Astrocyte (in vitro differentiated cells and primary cell): ENCODE results near the gene CC2D1B. TPM values are rescaled to one million over a fixed set of nuclear protein-coding genes. Genes with fewer than 3 reads are reported as not detected.

Source experiments
- DNase-seq: peaks from one replicate; pipeline ENCODE4 v3.0.0-alpha.2; 2010; ENCODE audit warnings: low read depth
- FAIRE-seq: peaks from 2 replicates; lab custom pipeline; 2011; peaks lifted over from hg19 to GRCh38; lab: Jason Lieb, UNC
- H2AFZ ChIP-seq: 2 replicates; pipeline ENCODE4 v1.6.0; 2012; ENCODE audit warnings: low read depth, low read length, inconsistent platforms
- H3K27ac ChIP-seq: 2 replicates; pipeline ENCODE4 v1.5.1; 2011; ENCODE audit warnings: low read depth, low read length, inconsistent platforms
- H3K27me3 ChIP-seq: 2 replicates; pipeline ENCODE4 v1.6.0; 2011; ENCODE audit warnings: low read length, inconsistent platforms; ENCODE audit not compliant: insufficient read depth
- H3K36me3 ChIP-seq: 2 replicates; pipeline ENCODE4 v1.5.1; 2011; ENCODE audit warnings: low read length, inconsistent platforms; ENCODE audit not compliant: insufficient read depth
- H3K4me1 ChIP-seq: 2 replicates; pipeline ENCODE4 v1.5.1; 2011; ENCODE audit warnings: low read length, inconsistent platforms; ENCODE audit not compliant: insufficient read depth
- H3K4me2 ChIP-seq: 2 replicates; pipeline ENCODE4 v1.6.0; 2012; ENCODE audit warnings: low read length, inconsistent platforms
- H3K4me3 ChIP-seq: 2 replicates; pipeline ENCODE4 v1.5.1; 2011; ENCODE audit warnings: low read depth, mild to moderate bottlenecking, low read length, inconsistent platforms; ENCODE audit not compliant: insufficient read depth
- H3K79me2 ChIP-seq: 2 replicates; pipeline ENCODE4 v1.6.0; 2012; ENCODE audit warnings: mild to moderate bottlenecking, low read length, inconsistent platforms; ENCODE audit not compliant: insufficient read depth
- H3K9ac ChIP-seq: 2 replicates; pipeline ENCODE4 v1.6.0; 2012; ENCODE audit warnings: mild to moderate bottlenecking, low read length, inconsistent platforms
- H3K9me3 ChIP-seq: 2 replicates; pipeline ENCODE4 v1.5.1; 2012; ENCODE audit warnings: low read depth, mild to moderate bottlenecking, low read length, inconsistent platforms; ENCODE audit not compliant: insufficient read depth
- H4K20me1 ChIP-seq: 2 replicates; pipeline ENCODE4 v1.6.0; 2012; ENCODE audit warnings: low read length, inconsistent platforms; ENCODE audit not compliant: insufficient read depth
- H3K27ac Mint-ChIP-seq: one replicate; pipeline ENCODE4 v1.8.0; 2021; ENCODE audit warnings: mild to moderate bottlenecking, mixed read lengths; ENCODE audit not compliant: unreplicated experiment
- H3K27me3 Mint-ChIP-seq: one replicate; pipeline ENCODE4 v1.8.0; 2021; ENCODE audit warnings: low read depth, mixed read lengths; ENCODE audit not compliant: unreplicated experiment
- H3K36me3 Mint-ChIP-seq: one replicate; pipeline ENCODE4 v1.8.0; 2021; ENCODE audit warnings: low read depth, mixed read lengths; ENCODE audit not compliant: unreplicated experiment
- H3K4me1 Mint-ChIP-seq: one replicate; pipeline ENCODE4 v1.8.0; 2021; ENCODE audit warnings: low read depth, mixed read lengths; ENCODE audit not compliant: unreplicated experiment
- H3K4me3 Mint-ChIP-seq: one replicate; pipeline ENCODE4 v1.8.0; 2021; ENCODE audit warnings: mild to moderate bottlenecking, moderate library complexity, mixed read lengths; ENCODE audit not compliant: unreplicated experiment
- H3K9me3 Mint-ChIP-seq: one replicate; pipeline ENCODE4 v1.8.0; 2021; ENCODE audit warnings: mild to moderate bottlenecking, mixed read lengths; ENCODE audit not compliant: unreplicated experiment
- EZH2 ChIP-seq: IDR thresholded peaks from 2 replicates; pipeline ENCODE4 v1.6.1; 2012; ENCODE audit warnings: mild to moderate bottlenecking, low read length, inconsistent platforms; ENCODE audit not compliant: insufficient read depth
- total RNA-seq: library from RNA; stranded (reverse); gene quantifications from 2 replicates; pipeline ENCODE4 v1.2.1, GENCODE V29; 2021
- TF ChIP-seq, protein P1 (sequence below): IDR thresholded peaks from 2 replicates; pipeline ENCODE4 v1.5.1; 2011; ENCODE audit warnings: low read depth, mild to moderate bottlenecking, inconsistent platforms, low read length, moderate library complexity; ENCODE audit not compliant: insufficient read depth

Gene CC2D1B
- total RNA-seq, 1 donor from 2014 or later = 25.6 TPM

DNA sequence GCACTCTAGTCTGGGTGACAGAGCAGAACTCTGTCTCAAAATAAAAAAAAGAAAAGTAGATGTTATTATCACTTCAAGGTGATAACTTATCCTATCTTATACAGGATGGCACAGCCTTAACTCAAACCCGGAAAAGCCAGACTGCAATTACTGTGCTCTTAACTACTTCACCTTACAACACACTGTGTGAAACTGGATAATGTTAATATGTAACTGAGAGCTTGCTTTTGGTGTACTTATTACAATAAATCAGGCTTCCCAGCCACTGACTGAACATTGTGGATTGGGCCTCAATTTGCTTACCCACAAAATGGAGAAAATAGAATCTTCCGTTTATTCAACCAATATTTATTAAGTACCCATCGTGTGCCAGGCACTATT lies 36.8 kb upstream of the CC2D1B start:
- peaks cover 45% of the 10 kb centered on the region for H3K79me2 ChIP-seq

DNA sequence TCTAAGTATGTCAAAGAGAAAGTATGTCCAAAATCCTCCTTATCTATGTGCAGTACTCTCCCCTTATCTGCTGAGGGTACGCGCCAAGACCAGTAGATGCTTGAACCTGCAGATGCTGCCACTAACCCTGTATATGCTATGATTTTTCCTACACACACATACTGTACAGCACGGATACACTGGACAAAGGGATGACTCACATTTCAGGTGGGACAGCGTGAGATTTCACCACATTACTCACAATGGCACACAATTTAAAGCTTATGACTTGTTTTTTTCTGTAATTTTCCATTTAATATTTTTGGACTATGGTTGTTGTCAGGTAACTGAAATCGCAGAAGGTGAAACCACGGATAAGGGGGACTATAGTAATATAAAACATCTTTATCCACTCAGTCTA lies 34.1 kb upstream of the CC2D1B start:
- H3K9me3 Mint-ChIP-seq = no peaks in the 10 kb centered on the region
- TF ChIP-seq, protein P1, sequence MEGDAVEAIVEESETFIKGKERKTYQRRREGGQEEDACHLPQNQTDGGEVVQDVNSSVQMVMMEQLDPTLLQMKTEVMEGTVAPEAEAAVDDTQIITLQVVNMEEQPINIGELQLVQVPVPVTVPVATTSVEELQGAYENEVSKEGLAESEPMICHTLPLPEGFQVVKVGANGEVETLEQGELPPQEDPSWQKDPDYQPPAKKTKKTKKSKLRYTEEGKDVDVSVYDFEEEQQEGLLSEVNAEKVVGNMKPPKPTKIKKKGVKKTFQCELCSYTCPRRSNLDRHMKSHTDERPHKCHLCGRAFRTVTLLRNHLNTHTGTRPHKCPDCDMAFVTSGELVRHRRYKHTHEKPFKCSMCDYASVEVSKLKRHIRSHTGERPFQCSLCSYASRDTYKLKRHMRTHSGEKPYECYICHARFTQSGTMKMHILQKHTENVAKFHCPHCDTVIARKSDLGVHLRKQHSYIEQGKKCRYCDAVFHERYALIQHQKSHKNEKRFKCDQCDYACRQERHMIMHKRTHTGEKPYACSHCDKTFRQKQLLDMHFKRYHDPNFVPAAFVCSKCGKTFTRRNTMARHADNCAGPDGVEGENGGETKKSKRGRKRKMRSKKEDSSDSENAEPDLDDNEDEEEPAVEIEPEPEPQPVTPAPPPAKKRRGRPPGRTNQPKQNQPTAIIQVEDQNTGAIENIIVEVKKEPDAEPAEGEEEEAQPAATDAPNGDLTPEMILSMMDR = no peak
- no peak for TF ChIP-seq EZH2
- peaks cover 23% of the 10 kb centered on the region for H3K79me2 ChIP-seq
- FAIRE-seq (no peak), DNase-seq (no peak)
- peaks cover 4% of the 10 kb centered on the region for H3K36me3 ChIP-seq
- H2AFZ ChIP-seq = no peak overlapping the region
- H3K4me2 ChIP-seq = no peak overlapping the region
- H3K4me1 ChIP-seq = peaks cover 9% of the 10 kb centered on the region
- H3K9ac ChIP-seq = no peak overlapping the region
- no peaks in the 10 kb centered on the region for H3K27me3 Mint-ChIP-seq
- H3K36me3 Mint-ChIP-seq = no peaks in the 10 kb centered on the region
- no peak overlapping the region for H3K27ac ChIP-seq
- no peaks in the 10 kb centered on the region for H3K27me3 ChIP-seq
- no peaks in the 10 kb centered on the region for H3K9me3 ChIP-seq
- H3K4me3 Mint-ChIP-seq = no peak overlapping the region
- no peak overlapping the region for H3K27ac Mint-ChIP-seq
- no peak overlapping the region for H3K4me3 ChIP-seq
- H3K4me1 Mint-ChIP-seq = peaks cover 5% of the 10 kb centered on the region
- H4K20me1 ChIP-seq = no peaks in the 10 kb centered on the region

More for the DNA sequence above, 36.8 kb upstream of the CC2D1B start:
- H3K4me3 ChIP-seq = peak overlapping the region; percentile 99
- Mint-ChIP-seq H3K36me3 (peaks cover 3% of the 10 kb centered on the region), H3K9me3 (no peaks in the 10 kb centered on the region), H3K27ac (no peak overlapping the region), H3K27me3 (no peaks in the 10 kb centered on the region), H3K4me1 (peaks cover 7% of the 10 kb centered on the region), H3K4me3 (peak overlapping the region; percentile 100)
- H3K4me2 ChIP-seq = peak overlapping the region; percentile 92
- H3K9me3 ChIP-seq = no peaks in the 10 kb centered on the region
- peak overlapping the region; percentile 97 for H3K9ac ChIP-seq
- TF ChIP-seq EZH2 = no peak
- TF ChIP-seq, protein P1 = no peak
- FAIRE-seq (no peak), DNase-seq (no peak)
- no peak overlapping the region for H3K27ac ChIP-seq
- no peaks in the 10 kb centered on the region for H4K20me1 ChIP-seq
- H3K4me1 ChIP-seq = peaks cover 14% of the 10 kb centered on the region
- peaks cover 4% of the 10 kb centered on the region for H3K36me3 ChIP-seq
- no peaks in the 10 kb centered on the region for H3K27me3 ChIP-seq
- H2AFZ ChIP-seq = no peak overlapping the region

DNA sequence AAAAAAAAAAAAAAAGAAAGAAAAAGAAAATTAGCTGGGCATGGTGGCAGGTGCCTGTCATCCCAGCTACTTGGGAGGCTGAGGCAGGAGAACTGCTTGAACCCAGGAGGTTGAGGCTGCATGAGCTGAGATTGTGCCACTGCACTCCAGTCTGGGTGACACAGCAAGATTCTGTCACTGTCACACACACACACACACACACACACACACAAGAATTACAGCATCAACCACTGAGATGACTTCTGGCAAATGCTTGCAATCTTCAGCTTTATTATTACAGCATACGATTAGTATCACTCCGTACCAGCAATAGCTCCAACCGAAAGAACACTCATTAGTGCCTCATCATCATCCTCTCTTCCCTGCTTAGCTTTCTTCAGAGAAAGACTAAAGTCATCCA lies 33.6 kb upstream of the CC2D1B start:
- Histone ChIP-seq H3K27ac (no peak overlapping the region), H3K27me3 (no peaks in the 10 kb centered on the region), H3K4me2 (no peak overlapping the region), H2AFZ (no peak overlapping the region), H3K9me3 (no peaks in the 10 kb centered on the region), H3K4me1 (peaks cover 8% of the 10 kb centered on the region), H4K20me1 (no peaks in the 10 kb centered on the region), H3K9ac (no peak overlapping the region), H3K4me3 (no peak overlapping the region), H3K79me2 (peaks cover 18% of the 10 kb centered on the region), H3K36me3 (peaks cover 4% of the 10 kb centered on the region)
- no peak for FAIRE-seq
- H3K27me3 Mint-ChIP-seq = no peaks in the 10 kb centered on the region
- H3K27ac Mint-ChIP-seq = no peak overlapping the region
- TF ChIP-seq, protein P1 = no peak
- no peak overlapping the region for H3K4me3 Mint-ChIP-seq
- H3K36me3 Mint-ChIP-seq = no peaks in the 10 kb centered on the region
- no peak for DNase-seq
- peaks cover 5% of the 10 kb centered on the region for H3K4me1 Mint-ChIP-seq
- no peaks in the 10 kb centered on the region for H3K9me3 Mint-ChIP-seq
